Measurements from ENCODE around the gene TMCO6.

GRCh38 chr5:140639148-140639981 lies at the start of gene TMCO6:
- TF ChIP-seq EZH2 (IDR thresholded peaks at IDR 0.05; ENCODE audit: insufficient read depth, poor library complexity, severe bottlenecking), result no peak
- no peak for TF ChIP-seq EZH2phosphoT487 (IDR thresholded peaks at IDR 0.05; ENCODE audit: insufficient read depth, low read depth)

All from GM23248 (cell line).